GM12878 (cell line): ENCODE measurements around the gene GPRC5C.

Experiments
- CEBPB ChIP-seq, 2 experiments: fragments of 150-350 bp in 1 of 2; IDR thresholded peaks; 2 replicates each; pipeline ENCODE4 v1.6.1; 2012 to 2014; ENCODE audit warnings: low read depth in 2 of 2, low read length in 2 of 2, borderline replicate concordance in 1 of 2, inconsistent platforms in 1 of 2
- CREB1 ChIP-seq: IDR thresholded peaks from 2 replicates; pipeline ENCODE4 v1.6.1; 2012; ENCODE audit warnings: low read depth, mild to moderate bottlenecking, inconsistent platforms
- EZH2 ChIP-seq: IDR thresholded peaks from 2 replicates; pipeline ENCODE4 v1.6.1; 2012; ENCODE audit warnings: low read depth, mild to moderate bottlenecking, control low read depth, inconsistent platforms, low read length, borderline replicate concordance; ENCODE audit not compliant: control insufficient read depth
- POLR2A ChIP-seq: IDR thresholded peaks from 2 replicates; pipeline ENCODE4 v1.6.1; 2011; ENCODE audit warnings: low read depth, mild to moderate bottlenecking, low read length
- POLR2AphosphoS5 ChIP-seq: IDR thresholded peaks from 2 replicates; pipeline ENCODE4 v1.6.1; 2011; ENCODE audit warnings: mild to moderate bottlenecking, low read length, inconsistent platforms
- REST ChIP-seq: IDR thresholded peaks from 2 replicates; pipeline ENCODE4 v1.6.1; 2012; ENCODE audit warnings: mild to moderate bottlenecking, low read depth, low read length
- TBL1XR1 ChIP-seq: IDR thresholded peaks from 2 replicates; pipeline ENCODE4 v1.6.1; 2012; ENCODE audit warnings: low read depth, low read length, improper control_type of control experiment
- ZBTB4 ChIP-seq: fragments of 450-650 bp; formaldehyde crosslinking; IDR thresholded peaks from 2 replicates; pipeline ENCODE4 v1.4.0; 2022; ENCODE audit warnings: mild to moderate bottlenecking, moderate library complexity
- ZNF384 ChIP-seq: IDR thresholded peaks from 2 replicates; pipeline ENCODE4 v1.6.1; 2012; ENCODE audit warnings: low read depth, mild to moderate bottlenecking, low read length, improper control_type of control experiment, borderline replicate concordance
- TF ChIP-seq, protein P1 (sequence below): IDR thresholded peaks from 2 replicates; pipeline ENCODE4 v1.6.1; 2011; ENCODE audit warnings: borderline replicate concordance, low read depth, mild to moderate bottlenecking, moderate library complexity, mixed read lengths, low read length; ENCODE audit not compliant: insufficient read depth; ENCODE audit errors: extremely low read length
- TF ChIP-seq, protein P2 (sequence below), 3 experiments: IDR thresholded peaks in 2 of 3; conservative IDR thresholded peaks in 1 of 3; 2 replicates each; pipeline ENCODE4 v1.5.1; 2011; ENCODE audit warnings: low read depth in 3 of 3, low read length in 3 of 3, mild to moderate bottlenecking in 3 of 3, control low read depth in 2 of 3, moderate library complexity in 2 of 3, inconsistent platforms in 1 of 3, mixed read lengths in 1 of 3; ENCODE audit not compliant: control insufficient read depth in 2 of 3, insufficient read depth in 1 of 3; ENCODE audit errors: extremely low read depth in 1 of 3

GRCh38 chr17:74475189-74475588 is 43.3 kb downstream of the GPRC5C start:
- TF ChIP-seq ZBTB4 (CRISPR knock-in tag), result no peak
- TF ChIP-seq TBL1XR1, result no peak
- TF ChIP-seq POLR2A, result no peak
- no peak for TF ChIP-seq CREB1
- TF ChIP-seq ZNF384, result no peak
- TF ChIP-seq, protein P1, sequence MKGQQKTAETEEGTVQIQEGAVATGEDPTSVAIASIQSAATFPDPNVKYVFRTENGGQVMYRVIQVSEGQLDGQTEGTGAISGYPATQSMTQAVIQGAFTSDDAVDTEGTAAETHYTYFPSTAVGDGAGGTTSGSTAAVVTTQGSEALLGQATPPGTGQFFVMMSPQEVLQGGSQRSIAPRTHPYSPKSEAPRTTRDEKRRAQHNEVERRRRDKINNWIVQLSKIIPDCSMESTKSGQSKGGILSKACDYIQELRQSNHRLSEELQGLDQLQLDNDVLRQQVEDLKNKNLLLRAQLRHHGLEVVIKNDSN, result no peak
- TF ChIP-seq EZH2, result no peak
- no peak for TF ChIP-seq POLR2AphosphoS5
- no peak for TF ChIP-seq CEBPB (IDR thresholded peaks at IDR 0.05; ENCODE audit: borderline replicate concordance in 1 of 2, low read depth in 2 of 2, low read length in 2 of 2)
- TF ChIP-seq, protein P2, sequence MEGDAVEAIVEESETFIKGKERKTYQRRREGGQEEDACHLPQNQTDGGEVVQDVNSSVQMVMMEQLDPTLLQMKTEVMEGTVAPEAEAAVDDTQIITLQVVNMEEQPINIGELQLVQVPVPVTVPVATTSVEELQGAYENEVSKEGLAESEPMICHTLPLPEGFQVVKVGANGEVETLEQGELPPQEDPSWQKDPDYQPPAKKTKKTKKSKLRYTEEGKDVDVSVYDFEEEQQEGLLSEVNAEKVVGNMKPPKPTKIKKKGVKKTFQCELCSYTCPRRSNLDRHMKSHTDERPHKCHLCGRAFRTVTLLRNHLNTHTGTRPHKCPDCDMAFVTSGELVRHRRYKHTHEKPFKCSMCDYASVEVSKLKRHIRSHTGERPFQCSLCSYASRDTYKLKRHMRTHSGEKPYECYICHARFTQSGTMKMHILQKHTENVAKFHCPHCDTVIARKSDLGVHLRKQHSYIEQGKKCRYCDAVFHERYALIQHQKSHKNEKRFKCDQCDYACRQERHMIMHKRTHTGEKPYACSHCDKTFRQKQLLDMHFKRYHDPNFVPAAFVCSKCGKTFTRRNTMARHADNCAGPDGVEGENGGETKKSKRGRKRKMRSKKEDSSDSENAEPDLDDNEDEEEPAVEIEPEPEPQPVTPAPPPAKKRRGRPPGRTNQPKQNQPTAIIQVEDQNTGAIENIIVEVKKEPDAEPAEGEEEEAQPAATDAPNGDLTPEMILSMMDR (IDR thresholded peaks at IDR 0.05 in 2 of 3, conservative IDR thresholded peaks at IDR 0.05 in 1 of 3; ENCODE audit: control insufficient read depth in 2 of 3, extremely low read depth in 1 of 3, insufficient read depth in 1 of 3, low read depth in 3 of 3, low read length in 3 of 3), result no peak
- TF ChIP-seq REST, result no peak
